Neural cell (in vitro differentiated cells): ENCODE data around the gene TTC23L.

ENCODE experiments used
- CTCF ChIP-seq: fragments of 450-650 bp; IDR thresholded peaks from 2 replicates; pipeline ENCODE4 v1.5.1; 2014; ENCODE audit warnings: antibody characterized with exemption, mild to moderate bottlenecking, moderate library complexity; ENCODE audit not compliant: poor library complexity, severe bottlenecking
- EZH2 ChIP-seq: fragments of 200-600, 300-800 bp; shearing (Covaris generic), sonication (generic); IDR thresholded peaks from 2 replicates; pipeline ENCODE4 v1.6.1; 2014; ENCODE audit warnings: antibody characterized with exemption, low read length, borderline replicate concordance, mild to moderate bottlenecking; ENCODE audit not compliant: insufficient read depth, poor library complexity, severe bottlenecking
- MXI1 ChIP-seq: fragments of 450-650 bp; conservative IDR thresholded peaks from 2 replicates; pipeline ENCODE4 v1.6.1; 2014; ENCODE audit warnings: antibody characterized with exemption, mild to moderate bottlenecking; ENCODE audit not compliant: poor library complexity, severe bottlenecking
- POLR2AphosphoS5 ChIP-seq: IDR thresholded peaks from 2 replicates; pipeline ENCODE4 v1.6.1; 2012
- TAF1 ChIP-seq: IDR thresholded peaks from 2 replicates; pipeline ENCODE4 v1.6.1; 2012; ENCODE audit warnings: low read depth

GRCh38 chr5:34944044-34944443, 105.1 kb downstream of the TTC23L start:
- no peak for TF ChIP-seq CTCF
- TF ChIP-seq POLR2AphosphoS5 = no peak
- TF ChIP-seq TAF1 = no peak
- TF ChIP-seq MXI1 = no peak
- TF ChIP-seq EZH2 = no peak
